Psoas muscle (tissue), 8 donors: Measurements from ENCODE around the gene SFSWAP. TPM values are rescaled to one million over a fixed set of nuclear protein-coding genes. Genes with fewer than 3 reads are reported as not detected.

ENCODE experiments used
- ATAC-seq, 4 donors: fragments of 200-7000 bp; cut with Tn5 transposase; one replicate each; pipeline ENCODE4 v1.9.1; 2020; ENCODE audit warnings: moderate library complexity in 3 of 4, mild to moderate bottlenecking in 2 of 4
- DNase-seq, 2 donors: peaks; one replicate each; pipeline ENCODE4 v3.0.0-alpha.2; 2020
- H3K27ac ChIP-seq: fragments of 200-600 bp; one replicate; pipeline ENCODE4 v1.8.0; 2022
- H3K27me3 ChIP-seq, 3 donors: fragments of 200-600 bp in 1 of 3; one replicate each; pipeline versions ENCODE4 v1.6.1 to v1.8.0; 2013 to 2022; ENCODE audit warnings: low read length in 2 of 3, mild to moderate bottlenecking in 2 of 3, moderate library complexity in 1 of 3; ENCODE audit not compliant: insufficient read depth in 3 of 3
- H3K36me3 ChIP-seq, 2 donors: fragments of 200-600 bp in 1 of 2; one replicate each; pipeline versions ENCODE4 v1.6.1 to v1.8.0; 2013 to 2022; ENCODE audit warnings: low read depth in 1 of 2, mild to moderate bottlenecking in 1 of 2, moderate library complexity in 1 of 2; ENCODE audit not compliant: insufficient read depth in 1 of 2
- H3K4me1 ChIP-seq: fragments of 200-600 bp; one replicate; pipeline ENCODE4 v1.8.0; 2022
- H3K4me3 ChIP-seq: fragments of 200-600 bp; one replicate; pipeline ENCODE4 v1.8.0; 2022; ENCODE audit warnings: mild to moderate bottlenecking
- H3K9me3 ChIP-seq: fragments of 200-600 bp; one replicate; pipeline ENCODE4 v1.8.0; 2022
- WGBS, 3 donors: extraction: QIAGEN DNeasy Blood & Tissue Kit; methylation state at CpG; one replicate each; pipeline versions ENCODE4 v1.1.6 to v1.1.7; 2013; 5-methylcytosine and 5-hydroxymethylcytosine counted together
- intact Hi-C, 2 donors: fragments of 100-400 bp; cut with DNase I; formaldehyde crosslinking; loops; one replicate each; pipeline versions ENCODE4 v1.11.0 to v1.14.2; 2022
- polyA plus RNA-seq, 3 donors: library from polyadenylated mRNA; stranded (reverse); fragments of 200-250 nt; gene quantifications; one replicate each; pipeline ENCODE4 v1.2.3, GENCODE V29; 2013
- total RNA-seq, 4 donors: library from RNA; stranded (reverse); fragmentation: NEBNext Ultra II Directional in 2 of 4; extraction: Animal tissue kit (Norgen Biotek cat#: 25700) in 2 of 4; gene quantifications; one replicate each; pipeline versions ENCODE4 v1.2.1 to v1.2.4, GENCODE V29; 2021 to 2023
- TF ChIP-seq, protein P1 (sequence below): fragments of 200-600 bp; IDR thresholded peaks from one replicate; pipeline ENCODE4 v1.8.0; 2022; ENCODE audit warnings: antibody characterized with exemption
- donor health status: healthy with polysubstance abuse.
- donor health status: DM: no; HTN: no; CAD: no; lungs with moderate emphysema.
- donor health status: Bipolar disorder and iron deficiency.
- donor health status: healthy.
- donor health status: DM: yes; HTN: yes; CAD: no.
- donor health status: DM: no; HTN: no; CAD: no.
- donor health status: DM: no; HTN: no; CAD: no.
- donor health status: DM: yes; HTN: yes; CAD: no.

Gene SFSWAP
- total and polyA plus RNA-seq, 7 donors = 19.4 to 34.3 (median 23.5) TPM

DNA sequence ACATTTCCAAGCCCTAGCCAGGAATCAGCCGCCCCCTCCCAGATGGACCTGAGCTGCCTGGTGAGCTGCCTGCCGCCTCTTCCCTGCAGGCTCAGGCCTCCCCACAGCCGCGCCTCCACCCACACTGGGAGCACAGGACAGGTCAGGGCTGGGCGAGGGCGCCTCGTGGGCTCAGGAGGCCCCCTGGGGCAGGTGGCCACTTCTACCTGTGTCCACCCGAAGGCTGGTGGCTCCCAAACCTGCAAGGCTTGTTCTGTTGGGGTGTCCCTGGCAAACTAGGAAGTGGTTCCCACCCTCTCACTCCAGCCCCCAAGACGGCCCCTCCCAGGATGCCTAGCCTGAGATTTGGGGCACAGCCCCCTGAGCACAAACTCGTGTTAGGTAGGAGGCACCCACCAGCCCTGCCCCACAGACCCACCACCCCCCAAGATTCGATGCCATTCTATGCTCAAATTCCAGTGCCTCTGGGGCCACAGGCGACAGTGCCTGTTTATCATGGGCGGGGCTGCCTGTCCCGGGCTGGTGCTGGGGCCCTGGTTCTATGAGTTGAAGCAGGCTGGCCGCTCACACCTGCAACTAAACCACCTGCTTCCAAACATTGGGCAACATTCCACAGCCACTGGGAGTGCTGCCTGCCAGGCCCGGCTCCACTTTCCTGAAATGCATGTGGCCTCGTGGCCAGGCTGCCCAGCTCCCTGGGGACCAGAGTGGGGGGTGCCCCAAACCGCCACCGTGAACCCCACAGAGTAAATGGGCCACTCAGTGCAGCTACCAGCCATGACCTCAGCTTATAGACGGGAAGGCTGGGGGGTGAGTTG lies 124.1 kb downstream of the SFSWAP start:
- Histone ChIP-seq H3K4me1 (no peaks in the 10 kb centered on the region), H3K36me3 (no peaks in the 10 kb centered on the region), H3K27me3 (peaks cover 0 to 50% (median 8%) of the 10 kb centered on the region in 3 donors), H3K4me3 (no peak overlapping the region), H3K27ac (no peak overlapping the region), H3K9me3 (no peaks in the 10 kb centered on the region)
- ATAC-seq (no peak), DNase-seq (no peak)
- WGBS, 3 donors = 56 to 59% (median 58%) methylated on average over 18 to 20 of the region's 20 CpGs
- intact Hi-C loops = loop anchor here (5.0 to 10.0 kb wide), 2 partner anchors 228 to 730 kb away; no protein-coding TSS in a partner anchor
- TF ChIP-seq, protein P1, sequence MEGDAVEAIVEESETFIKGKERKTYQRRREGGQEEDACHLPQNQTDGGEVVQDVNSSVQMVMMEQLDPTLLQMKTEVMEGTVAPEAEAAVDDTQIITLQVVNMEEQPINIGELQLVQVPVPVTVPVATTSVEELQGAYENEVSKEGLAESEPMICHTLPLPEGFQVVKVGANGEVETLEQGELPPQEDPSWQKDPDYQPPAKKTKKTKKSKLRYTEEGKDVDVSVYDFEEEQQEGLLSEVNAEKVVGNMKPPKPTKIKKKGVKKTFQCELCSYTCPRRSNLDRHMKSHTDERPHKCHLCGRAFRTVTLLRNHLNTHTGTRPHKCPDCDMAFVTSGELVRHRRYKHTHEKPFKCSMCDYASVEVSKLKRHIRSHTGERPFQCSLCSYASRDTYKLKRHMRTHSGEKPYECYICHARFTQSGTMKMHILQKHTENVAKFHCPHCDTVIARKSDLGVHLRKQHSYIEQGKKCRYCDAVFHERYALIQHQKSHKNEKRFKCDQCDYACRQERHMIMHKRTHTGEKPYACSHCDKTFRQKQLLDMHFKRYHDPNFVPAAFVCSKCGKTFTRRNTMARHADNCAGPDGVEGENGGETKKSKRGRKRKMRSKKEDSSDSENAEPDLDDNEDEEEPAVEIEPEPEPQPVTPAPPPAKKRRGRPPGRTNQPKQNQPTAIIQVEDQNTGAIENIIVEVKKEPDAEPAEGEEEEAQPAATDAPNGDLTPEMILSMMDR = no peak

DNA sequence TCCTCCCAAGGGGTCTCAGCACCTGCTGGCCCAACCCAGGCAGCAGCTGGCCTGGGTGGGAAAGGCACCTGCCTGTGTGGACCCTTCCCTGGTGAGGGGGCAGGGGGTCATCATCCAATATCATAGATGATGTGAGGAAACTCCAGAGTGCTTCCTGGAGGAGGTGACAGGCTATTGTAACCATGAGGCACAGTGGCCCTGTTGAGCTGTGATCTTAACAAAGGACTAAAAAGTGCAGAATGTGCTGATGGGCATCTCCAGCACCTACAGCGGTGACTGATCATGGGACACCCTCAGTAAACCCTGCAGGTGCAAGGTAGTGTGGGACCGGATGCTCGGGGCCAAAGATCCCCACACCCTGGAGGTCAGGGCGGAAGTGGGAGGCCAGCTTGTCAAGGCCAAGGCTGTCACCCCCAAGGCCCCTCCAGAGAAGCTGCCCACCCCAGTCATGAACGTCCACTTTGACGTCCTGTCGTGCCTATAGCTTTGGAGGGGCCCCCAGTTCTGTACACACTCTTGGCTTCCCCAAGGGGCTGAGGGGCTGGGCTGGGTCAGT lies 124.8 kb downstream of the SFSWAP start:
- no peak for DNase-seq
- Histone ChIP-seq H3K9me3 (no peaks in the 10 kb centered on the region), H3K27me3 (peaks cover 0 to 44% (median 8%) of the 10 kb centered on the region in 3 donors), H3K4me1 (no peaks in the 10 kb centered on the region), H3K4me3 (no peak overlapping the region), H3K27ac (no peak overlapping the region), H3K36me3 (no peaks in the 10 kb centered on the region)
- intact Hi-C loops = loop anchor here in 1 of 2 donors (10.0 kb wide), 1 partner anchor 731 kb away; no protein-coding TSS in a partner anchor
- TF ChIP-seq, protein P1 = no peak
- WGBS, 3 donors = 61 to 77% (median 68%) methylated on average over 7 of the region's 7 CpGs
- ATAC-seq = no peak

DNA sequence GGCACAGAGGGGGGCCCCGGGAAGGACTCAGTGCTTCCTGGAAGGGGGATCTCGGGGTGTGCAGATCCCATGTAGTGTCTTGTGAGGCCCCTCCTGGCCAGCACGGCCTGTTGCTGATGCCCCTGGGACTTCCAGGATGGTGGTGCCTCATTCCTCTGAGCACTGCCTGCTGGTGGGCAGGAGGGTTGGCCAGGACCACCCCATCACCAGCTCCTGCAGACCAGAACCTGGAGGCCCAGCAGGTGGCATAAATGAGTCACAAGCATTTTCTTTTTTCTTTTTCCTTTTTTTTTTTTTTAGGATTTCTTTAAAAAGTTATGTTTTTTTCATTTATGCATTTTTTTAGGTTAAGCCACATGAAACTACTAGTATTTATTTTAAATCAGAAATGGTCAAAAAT lies 125.3 kb downstream of the SFSWAP start:
- Histone ChIP-seq H3K9me3 (no peaks in the 10 kb centered on the region), H3K27me3 (peaks cover 0 to 41% (median 8%) of the 10 kb centered on the region in 3 donors), H3K36me3 (no peaks in the 10 kb centered on the region), H3K4me3 (no peak overlapping the region), H3K4me1 (no peaks in the 10 kb centered on the region), H3K27ac (no peak overlapping the region)
- intact Hi-C loops = loop anchor here in 1 of 2 donors (10.0 kb wide), 1 partner anchor 731 kb away; no protein-coding TSS in a partner anchor
- ATAC-seq (no peak), DNase-seq (no peak)
- TF ChIP-seq, protein P1 = no peak
- WGBS, 3 donors = 41 to 49% (median 41%) methylated on average over 3 of the region's 3 CpGs

DNA sequence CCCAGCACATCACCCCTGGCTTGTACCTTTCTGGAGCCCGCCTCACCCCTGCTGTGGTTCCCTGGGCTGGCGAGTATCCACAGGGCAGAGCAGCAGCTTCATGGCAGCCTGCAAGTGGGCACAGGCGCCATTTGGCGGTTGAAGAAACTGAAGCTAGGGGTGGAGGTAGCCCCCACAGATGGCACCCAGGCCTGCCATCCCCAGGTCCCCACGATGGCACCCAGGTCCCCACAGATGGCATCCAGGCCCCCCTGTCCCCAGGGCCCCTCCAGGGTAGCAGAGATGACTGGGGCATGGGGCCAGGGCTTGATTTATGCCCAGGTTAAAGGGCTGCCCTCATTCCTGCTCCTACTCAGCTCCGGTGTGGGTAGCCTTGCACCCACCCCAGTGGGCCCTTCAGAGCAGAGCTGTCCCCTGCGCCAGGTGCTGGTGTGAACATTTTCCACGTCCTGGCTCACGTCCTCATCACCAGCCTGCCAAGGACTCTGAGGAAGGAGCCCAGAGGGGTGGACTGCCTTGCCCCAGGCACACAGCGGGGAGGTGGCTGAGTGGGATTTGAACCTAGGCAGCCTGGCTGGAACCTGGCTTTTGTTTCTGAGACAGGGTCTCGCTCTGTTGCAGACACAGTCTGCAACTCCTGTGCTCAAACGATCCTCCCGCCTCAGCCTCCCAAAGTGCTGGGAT lies 126.0 kb downstream of the SFSWAP start:
- intact Hi-C loops = loop anchor here in 1 of 2 donors (10.0 kb wide), 1 partner anchor 732 kb away; no protein-coding TSS in a partner anchor
- TF ChIP-seq, protein P1 = no peak

More for the DNA sequence above, 126.0 kb downstream of the SFSWAP start:
- ATAC-seq = no peak
- Histone ChIP-seq H3K27ac (no peak overlapping the region), H3K4me3 (no peak overlapping the region), H3K9me3 (no peaks in the 10 kb centered on the region), H3K4me1 (no peaks in the 10 kb centered on the region), H3K36me3 (no peaks in the 10 kb centered on the region), H3K27me3 (peaks cover 0 to 41% (median 8%) of the 10 kb centered on the region in 3 donors)
- 67 to 74% (median 70%) methylated on average over 13 of the region's 13 CpGs for WGBS, 3 donors
- no peak for DNase-seq
